ENCODE measurements around the gene RNF183.

- TF ChIP-seq POLR2A (IDR thresholded peaks at IDR 0.05) (no peak), CTCF (IDR thresholded peaks at IDR 0.05) (no peak)
Observed at GRCh38 chr9:113247640-113248039, 55.5 kb downstream of the RNF183 start.

All from body of pancreas (tissue), 4 donors.